22Rv1 (cell line): ENCODE measurements around the gene MOGAT2.
"Not testable (repeated sequence)": the region's sequence is repeated elsewhere in the genome, so short reads cannot be mapped to it uniquely, and the experiment has no call there.

Source experiments
- H3K27ac ChIP-seq: fragments of 450-650 bp; 2 replicates; pipeline ENCODE4 v1.5.1; 2017
- CTCF ChIP-seq: fragments of 450-650 bp; IDR thresholded peaks from 2 replicates; pipeline ENCODE4 v1.5.1; 2017; ENCODE audit warnings: mild to moderate bottlenecking
- ZFX ChIP-seq: fragments of 450-650 bp; IDR thresholded peaks from 2 replicates; pipeline ENCODE4 v1.6.1; 2017; ENCODE audit warnings: antibody characterized with exemption, borderline replicate concordance

Gene MOGAT2

GRCh38 chr11:75745807-75746206 lies 28.2 kb downstream of the MOGAT2 start:
- TF ChIP-seq CTCF (no peak), ZFX (no peak)
- no peak overlapping the region for H3K27ac ChIP-seq

GRCh38 chr11:75748729-75749273 lies 31.2 kb downstream of the MOGAT2 start:
- not testable (repeated sequence) for H3K27ac ChIP-seq

GRCh38 chr11:75754933-75755332 lies 37.3 kb downstream of the MOGAT2 start:
- H3K27ac ChIP-seq: not testable (repeated sequence)

- TF ChIP-seq ZFX (no peak), CTCF (no peak)
- no peak overlapping the region for H3K27ac ChIP-seq
Observed at GRCh38 chr11:75757651-75758050, 40.0 kb downstream of the MOGAT2 start.

- no peak for TF ChIP-seq ZFX
- TF ChIP-seq CTCF: no peak
- H3K27ac ChIP-seq: no peak overlapping the region
Observed at GRCh38 chr11:75759832-75760231, 42.2 kb downstream of the MOGAT2 start.

- H3K27ac ChIP-seq: no peak overlapping the region
- TF ChIP-seq ZFX (no peak), CTCF (no peak)
Observed at GRCh38 chr11:75760243-75760642, 42.6 kb downstream of the MOGAT2 start.

- no peak for TF ChIP-seq CTCF
- no peak for TF ChIP-seq ZFX
- H3K27ac ChIP-seq: no peak overlapping the region
Observed at GRCh38 chr11:75760710-75761493, 43.3 kb downstream of the MOGAT2 start.

- H3K27ac ChIP-seq: no peak overlapping the region
- TF ChIP-seq CTCF: no peak
- no peak for TF ChIP-seq ZFX
Observed at GRCh38 chr11:75762158-75762557, 44.5 kb downstream of the MOGAT2 start.
